Measurements from ENCODE around the gene LAMTOR1.

GRCh38 chr11:72150882-72151281 lies 47.8 kb upstream of the LAMTOR1 start:
- TF ChIP-seq RARB (CRISPR knock-in tag; IDR thresholded peaks at IDR 0.05) (no peak), KDM5A (IDR thresholded peaks at IDR 0.05) (no peak), REST (IDR thresholded peaks at IDR 0.05) (no peak), E2F6 (IDR thresholded peaks at IDR 0.05; ENCODE audit: borderline replicate concordance, low read depth) (no peak), MAFK (IDR thresholded peaks at IDR 0.05; ENCODE audit: partially characterized antibody) (no peak), CTCF (IDR thresholded peaks at IDR 0.05) (no peak)
